Measurements from ENCODE around the gene SUPT4H1.

SUPT4H1 gene

DNA sequence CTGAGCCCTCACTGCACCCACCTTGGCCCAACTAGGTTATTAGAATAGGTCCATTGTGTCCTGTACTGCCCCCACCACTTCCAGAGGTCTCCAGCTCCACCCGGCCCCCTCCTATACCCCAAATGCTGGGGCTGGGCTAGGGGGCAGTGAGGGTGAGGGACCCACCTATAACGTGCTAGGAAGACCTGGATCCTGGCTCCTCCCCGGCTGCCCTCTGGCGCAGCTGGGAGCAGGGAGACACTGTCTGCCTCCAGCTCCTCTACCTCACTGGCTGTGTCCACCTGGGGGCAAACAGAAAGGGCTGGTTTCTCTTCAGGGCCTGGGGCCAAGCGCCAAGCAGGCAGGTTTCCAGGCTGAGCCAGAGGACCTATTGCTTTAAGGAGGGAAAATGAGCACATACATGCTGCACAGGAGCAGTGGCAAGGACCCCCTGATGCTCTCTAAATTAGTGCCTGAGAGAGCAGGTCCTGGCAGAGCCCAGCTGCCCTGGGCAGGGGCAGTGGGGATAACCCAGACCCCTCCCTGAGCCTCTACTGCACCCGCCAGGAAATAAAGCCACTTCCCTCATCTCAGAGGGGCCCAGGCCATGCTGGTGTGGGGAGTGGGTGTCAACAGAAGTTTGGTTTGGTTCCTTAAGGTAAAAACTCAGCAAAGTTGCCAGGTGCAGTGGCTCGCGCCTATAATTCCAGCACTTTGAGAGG is 35.6 kb downstream of the SUPT4H1 start:
- no peak for DNase-seq

- no peak for DNase-seq
Observed at GRCh38 chr17:58315750-58316149, 36.3 kb downstream of the SUPT4H1 start.

DNA sequence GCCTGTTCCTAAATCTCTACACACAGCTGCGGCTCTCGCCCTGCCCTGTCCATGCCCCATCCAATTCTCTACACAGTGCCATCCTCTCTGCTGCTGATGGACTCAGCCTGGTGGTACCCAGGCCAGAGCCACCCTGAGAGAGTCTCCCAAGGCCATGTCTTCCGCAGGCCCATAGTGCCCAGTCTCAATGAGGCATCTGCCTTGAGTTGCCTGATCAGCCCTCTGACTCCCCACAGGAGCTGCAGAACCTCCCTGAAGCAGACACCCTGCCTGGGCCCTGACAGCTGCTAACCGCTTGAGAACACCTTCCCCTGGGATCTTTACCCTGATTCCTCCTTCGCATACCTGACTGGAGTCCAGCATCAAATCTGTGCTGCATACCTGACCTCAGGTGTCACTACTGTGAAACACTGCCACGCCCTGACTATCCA is 36.7 kb downstream of the SUPT4H1 start:
- DNase-seq, result no peak

- DNase-seq, result no peak
Observed at GRCh38 chr17:58314706-58315015, 37.3 kb downstream of the SUPT4H1 start.

DNA sequence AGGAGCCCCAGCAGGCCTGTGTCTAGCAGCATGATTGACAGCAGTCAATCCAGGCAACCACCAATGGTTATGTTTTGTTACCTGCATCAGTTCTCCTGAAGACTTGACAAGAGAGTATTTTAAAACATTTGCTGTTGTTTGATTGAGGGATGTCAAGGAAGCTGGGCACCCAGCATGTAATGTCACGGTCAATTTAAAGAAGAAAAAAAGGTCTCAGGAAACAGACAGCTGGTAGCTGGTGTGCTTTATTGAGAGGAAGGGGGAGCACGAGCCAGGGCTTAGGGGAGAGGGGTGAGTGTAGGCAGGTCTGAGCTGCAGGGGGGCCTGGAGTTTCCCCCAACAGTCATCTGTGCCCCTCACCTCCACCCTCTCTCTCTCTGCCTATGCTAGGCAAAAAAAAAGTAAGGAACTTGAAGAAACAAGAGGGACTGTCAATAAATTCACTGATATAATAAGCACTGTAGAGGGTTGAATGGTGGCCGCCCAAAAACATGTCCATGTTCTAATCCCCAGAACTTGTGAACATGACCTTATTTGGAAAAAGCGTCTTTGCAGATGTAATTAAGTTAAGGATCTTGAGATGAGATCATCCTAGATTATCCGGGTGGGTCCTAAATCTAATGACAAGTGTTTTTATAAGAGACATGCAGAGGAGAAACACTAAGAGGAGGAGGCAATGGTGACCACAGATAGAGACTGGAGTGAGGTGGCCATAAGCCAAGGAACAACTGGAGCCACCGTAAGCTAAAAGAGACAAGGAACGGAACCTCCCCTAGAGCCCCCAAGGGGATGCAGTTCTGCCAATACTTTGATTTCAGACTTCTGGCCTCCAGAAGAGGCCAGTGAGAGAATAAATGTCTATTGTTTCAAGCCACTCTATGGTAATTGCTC is 37.9 kb downstream of the SUPT4H1 start:
- no peak for DNase-seq

DNA sequence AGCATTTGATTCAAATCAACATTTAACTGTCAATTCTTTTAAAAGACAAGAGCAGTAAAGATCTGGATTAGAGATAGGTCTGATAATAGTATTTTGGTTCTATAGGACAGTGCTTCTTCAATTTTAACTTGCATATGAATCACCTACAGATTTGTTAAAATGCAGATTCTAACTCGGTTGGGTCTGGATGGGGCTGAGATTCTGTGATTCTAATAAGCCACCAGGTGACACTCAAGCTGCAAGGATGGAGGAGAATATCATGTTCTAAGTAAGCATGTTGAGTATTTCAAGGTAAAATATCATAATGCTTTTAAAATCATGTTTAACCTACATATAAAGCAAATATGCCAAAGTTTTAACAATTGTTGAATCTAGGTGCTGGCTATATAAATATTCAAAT is 39.2 kb downstream of the SUPT4H1 start:
- DNase-seq, result no peak

DNA sequence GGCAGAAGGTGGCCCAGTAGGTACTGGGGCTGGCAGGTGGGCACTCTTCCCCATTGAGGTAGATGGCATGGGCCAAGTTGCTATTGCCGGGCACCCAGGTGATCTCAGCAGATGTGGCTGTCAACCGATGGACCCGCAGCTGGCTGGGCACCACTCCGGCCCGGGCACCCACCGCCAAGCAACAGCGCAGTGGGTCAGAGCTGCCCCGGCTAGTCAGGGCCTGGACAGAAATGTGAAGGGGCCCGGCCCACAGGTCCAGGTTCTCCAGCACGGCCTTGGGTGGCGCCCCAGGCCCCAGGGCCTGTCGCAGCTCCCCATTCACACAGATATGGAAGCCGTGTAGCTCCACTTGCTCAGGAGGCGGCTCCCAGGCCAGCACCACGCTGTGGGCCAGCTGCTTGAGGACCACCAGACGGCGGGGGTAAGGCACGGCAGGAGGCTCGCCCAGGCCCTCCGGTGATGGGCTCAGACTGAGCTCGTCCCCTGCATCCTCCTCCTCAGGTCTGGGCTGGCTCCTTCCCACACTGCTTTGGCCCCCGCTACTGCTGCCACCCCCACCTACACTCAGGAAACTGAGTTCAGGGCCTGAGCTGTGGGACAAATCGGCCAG is 39.9 kb downstream of the SUPT4H1 start:
- DNase-seq, result no peak

DNA sequence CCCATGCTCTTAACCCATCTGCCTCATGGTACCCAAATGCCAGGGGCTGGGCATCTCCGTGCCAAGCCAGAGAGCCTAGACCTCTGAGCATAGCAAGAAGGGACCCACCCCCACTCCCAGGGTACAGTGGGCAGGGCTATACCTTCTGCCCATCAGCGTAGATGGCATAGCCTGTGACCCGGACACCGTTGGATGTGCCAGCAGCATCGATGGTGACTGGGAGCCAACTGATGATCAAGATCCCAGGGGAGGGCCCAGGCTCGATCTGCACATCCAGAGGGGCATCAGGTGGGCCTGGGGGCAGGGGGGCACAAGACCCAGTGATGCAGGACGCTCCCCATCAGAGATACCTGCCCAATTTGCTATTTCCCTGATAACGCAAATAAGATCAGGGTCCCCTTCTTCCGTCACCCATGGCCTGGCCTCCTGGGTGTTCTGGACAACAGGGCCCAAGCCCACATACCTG is 40.5 kb downstream of the SUPT4H1 start:
- no peak for DNase-seq

DNA sequence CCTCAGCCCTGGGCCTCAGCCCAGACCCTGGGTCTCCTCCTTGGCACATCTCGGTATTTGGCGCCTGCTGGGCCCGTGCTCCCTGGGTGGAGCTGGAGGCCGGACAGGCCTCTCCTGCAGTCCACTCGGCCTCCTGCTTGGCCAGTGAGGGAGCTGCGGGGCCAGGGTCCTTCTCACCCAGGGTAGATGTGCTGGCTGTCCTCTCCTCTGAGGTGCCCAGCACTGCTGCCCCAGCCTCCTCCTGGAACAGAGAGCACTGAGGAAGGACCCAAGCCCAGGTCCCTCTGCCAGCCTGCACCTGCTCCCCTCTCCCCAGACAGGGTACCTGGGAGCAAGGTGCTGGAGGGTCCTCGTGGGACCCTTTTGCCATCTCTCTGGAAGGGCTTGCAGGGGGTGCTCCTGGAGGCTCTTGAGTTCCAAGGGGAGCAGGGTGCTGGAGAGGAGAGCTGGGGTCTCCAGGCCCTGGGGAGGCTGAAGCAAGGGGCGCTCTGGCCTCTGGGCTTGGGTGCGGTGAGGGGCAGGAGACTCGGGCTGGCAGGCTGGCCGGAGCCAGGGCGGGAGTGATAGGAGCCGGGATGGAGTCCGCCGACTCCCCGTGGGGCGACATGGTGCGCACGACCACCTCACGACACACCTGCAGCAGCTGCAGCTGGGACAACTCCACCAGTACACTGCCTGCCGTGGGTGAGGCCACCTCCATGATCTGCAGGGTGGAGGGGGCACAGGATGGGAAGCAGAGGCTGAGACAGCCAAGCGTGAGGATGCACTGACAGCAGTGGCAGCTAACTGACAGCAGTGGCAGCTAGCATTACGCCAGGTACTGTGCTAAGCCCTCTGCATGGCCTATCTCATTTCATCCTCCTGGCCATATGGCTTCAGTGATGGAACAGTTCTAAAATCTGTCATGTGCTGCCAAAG is 41.2 kb downstream of the SUPT4H1 start:
- DNase-seq, result no peak

DNA sequence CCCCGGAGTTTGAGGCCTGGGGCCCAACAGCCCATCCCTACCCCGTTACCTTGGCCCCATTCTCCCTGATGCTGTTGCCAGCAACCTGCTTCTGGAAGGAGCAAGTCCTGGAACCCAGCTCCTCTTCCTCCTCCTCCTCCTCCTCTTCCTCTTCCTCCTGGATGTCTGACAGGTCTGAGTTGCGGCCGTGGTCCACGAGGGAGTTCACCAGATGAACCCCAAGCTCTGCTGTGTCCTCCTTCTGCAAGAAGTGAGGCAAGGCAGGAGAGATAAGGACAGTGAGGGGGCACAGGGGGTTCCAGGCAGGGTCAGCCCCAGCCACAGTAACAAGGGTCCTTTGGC is 42.1 kb downstream of the SUPT4H1 start:
- no peak for DNase-seq

DNA sequence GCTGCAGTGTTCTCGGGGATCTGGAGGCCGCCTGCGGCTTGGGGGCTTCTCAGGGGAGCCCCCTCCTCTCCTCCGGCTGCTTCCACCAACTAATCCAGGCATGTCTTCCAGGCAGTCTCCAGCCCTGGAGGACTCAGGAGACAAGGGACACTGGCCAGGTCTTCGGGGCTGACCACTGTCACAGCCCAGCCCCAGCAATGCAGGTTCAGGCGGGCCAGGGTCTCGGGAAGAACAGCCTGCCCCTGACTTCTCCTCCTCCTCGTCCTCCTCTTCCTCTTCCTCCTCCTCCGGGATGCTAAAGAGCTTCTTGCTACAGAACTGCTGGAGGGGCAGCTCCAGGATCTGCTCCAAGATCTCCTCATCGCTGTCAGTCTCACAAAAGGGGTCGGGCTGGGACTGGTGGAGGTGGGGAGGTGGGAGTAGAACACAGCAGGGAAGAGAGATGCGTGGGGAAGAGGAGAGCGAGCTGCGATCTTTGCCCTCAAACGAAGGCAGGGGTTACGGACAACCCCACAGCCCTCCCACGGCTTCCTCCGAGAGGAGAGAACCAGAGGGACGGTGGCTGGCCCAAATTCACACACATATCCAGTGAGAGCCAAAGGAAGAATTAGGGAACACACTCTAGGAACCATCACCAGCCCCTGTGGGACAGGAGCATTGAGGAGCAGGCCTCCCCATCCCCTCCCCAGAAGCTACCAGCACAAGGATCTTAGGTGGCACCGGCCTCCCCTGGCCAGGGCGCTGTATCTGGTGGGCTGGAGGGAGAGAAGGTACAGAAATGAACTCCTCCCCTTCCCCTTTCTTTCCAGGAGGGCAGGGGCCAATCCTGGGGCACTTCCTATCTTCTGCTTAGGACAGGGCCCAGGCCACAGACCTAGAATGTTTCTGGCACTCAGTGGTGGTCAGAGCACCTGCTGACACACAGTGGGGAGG is 42.8 kb downstream of the SUPT4H1 start:
- DNase-seq, result no peak

- DNase-seq, result no peak
Observed at GRCh38 chr17:58308173-58308984, 43.6 kb downstream of the SUPT4H1 start.

- DNase-seq, result no peak
Observed at GRCh38 chr17:58307468-58308172, 44.4 kb downstream of the SUPT4H1 start.

DNA sequence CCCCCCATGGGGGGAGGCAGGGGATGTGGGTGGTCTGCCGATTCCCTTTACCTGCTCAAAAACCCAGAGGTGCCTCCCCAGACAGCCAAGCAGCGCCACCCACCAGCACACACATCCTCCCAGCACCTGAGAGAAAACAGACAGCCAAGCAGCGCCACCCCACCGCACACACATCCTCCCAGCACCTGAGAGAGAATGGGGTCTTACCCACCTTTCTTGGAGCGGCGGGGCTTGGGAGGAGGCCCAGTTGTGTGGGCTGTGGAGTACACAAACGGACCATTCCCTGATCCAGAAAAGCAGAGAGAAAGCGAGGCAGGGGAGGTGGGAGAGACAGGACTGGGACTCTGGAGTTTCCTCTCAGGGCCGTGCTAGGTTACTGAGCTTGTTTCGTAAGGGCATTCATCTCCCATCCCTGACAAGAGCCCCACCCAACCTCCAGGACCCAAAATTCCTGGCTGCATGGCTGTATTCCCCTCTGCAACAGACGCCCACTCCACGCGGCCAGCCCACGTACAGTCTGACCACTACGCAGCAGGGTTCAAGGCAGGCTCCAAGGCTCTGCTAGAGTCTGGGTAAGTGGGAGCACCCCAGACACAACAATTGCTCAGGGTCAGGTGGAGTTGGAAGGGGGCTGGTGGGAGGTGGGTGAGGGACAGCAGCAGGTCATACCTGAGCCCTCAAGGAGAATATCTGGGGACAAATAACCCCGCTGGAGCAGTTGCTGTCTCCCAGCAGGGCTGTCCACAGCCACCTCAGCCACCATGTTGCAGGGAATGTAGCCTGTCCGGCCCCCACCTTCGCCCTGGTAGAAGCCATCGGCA is 45.7 kb downstream of the SUPT4H1 start:
- no peak for DNase-seq

DNA sequence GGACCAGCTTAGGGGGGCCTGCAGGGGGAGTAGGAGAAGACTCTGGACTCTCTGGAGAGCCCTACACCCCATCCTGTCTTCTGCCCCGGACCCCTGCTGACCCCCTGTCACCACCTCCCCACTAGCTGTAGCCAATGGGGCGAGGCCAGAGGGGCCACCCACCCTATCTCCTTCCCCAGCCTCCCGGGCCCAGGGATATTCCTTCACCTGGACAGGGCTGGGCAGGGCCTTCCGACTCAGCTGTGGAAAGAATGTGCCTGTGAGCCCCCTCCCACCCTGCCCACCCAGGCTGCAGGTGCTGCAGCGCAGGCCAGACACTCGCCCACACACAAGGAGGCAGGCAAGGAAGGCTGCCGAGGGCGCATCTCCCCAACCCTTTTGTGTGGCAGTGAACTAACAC is 46.4 kb downstream of the SUPT4H1 start:
- DNase-seq, result no peak

DNA sequence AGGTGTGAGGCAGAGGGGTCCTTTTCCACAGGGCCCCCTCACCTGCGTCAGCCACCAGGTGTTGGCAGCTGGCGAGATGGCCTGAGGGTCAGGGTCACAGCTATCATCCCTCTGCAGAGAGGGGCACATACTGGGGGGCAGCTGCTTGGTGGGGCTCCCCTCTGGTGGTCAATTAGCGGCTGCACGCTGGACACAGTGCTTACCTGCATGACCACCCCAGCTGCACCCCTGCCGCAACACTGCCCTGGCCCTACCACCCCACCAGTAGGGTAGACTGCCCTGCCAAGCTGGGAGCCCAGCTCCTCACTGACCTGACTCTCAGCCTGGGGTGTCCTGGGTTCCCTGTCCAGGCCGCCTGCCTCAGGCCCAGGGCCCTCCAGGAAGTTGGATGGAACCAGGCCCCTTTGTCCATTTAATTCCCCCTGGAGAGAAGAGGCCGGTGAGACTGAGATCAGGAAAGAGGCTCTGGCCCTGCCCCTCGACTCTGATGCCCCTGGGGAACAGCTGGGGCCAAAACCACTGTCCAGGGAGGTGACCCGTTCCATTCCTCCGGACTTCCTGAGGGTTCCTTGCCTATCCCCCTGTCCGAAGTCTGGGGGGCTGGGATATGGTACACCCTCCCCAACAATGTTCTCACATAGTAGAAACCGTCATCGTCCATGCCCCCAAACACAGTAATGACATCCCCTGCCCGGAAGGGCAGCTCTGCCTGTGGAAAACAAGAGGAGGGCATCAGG is 47.1 kb downstream of the SUPT4H1 start:
- DNase-seq, result no peak

GRCh38 chr17:58303971-58304749 is 47.8 kb downstream of the SUPT4H1 start:
- DNase-seq, result no peak
